ENCODE measurements around the gene RNASEL.

DNA sequence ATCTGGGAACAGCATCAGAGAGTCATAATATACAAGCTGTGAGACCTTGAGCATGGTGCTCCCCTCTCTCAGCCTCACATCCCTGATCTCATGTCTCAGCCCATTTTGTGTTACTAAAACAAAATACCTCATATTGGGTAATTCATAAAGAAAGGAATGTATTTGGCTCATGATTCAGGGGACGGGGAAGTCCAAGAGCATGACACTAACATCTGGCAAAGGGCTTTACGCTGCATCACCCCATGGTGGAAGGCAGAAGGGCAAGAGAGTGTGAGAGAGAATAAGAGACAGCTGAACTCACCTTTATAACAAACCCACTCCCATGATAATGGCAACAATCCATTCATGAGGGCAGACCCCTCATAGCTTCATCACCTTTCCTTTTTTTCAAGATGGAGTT is 36.5 kb downstream of the RNASEL start:
- TF ChIP-seq GATA3 (IDR thresholded peaks at IDR 0.05; ENCODE audit: low read depth, low read length) = no peak
- no peak for TF ChIP-seq GATA2 (IDR thresholded peaks at IDR 0.05; ENCODE audit: low read depth, low read length)

Data from SH-SY5Y (cell line).